ENCODE results near the gene ASPDH.

The ASPDH gene

GRCh38 chr19:50498219-50499056 lies 15.3 kb downstream of the ASPDH start:
- in situ Hi-C loops (cut with MboI; ENCODE audit: low sequenced_read_pairs) = no loop called here

DNA sequence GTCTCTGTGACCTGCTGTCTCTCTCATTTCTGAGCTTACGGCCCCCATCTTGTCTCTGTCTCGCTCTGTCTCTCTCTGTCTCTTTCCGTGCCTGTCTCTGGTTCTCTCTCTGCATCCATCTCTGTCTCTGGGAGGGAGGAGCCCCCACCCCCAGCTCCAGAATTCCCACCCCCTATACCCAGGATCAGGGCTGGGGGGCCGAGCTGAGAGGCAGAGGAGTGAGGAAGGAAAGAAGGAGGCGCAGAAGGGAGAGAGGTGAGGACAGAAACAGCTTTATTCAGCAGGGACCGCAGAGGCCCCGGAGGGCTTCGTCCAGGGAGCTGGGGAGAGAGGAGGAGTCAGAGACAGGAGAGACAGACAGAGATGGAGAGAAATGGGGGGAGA lies 16.7 kb downstream of the ASPDH start:
- in situ Hi-C loops (cut with MboI; ENCODE audit: low sequenced_read_pairs) = no loop called here

GRCh38 chr19:50496189-50497021 lies 17.3 kb downstream of the ASPDH start:
- in situ Hi-C loops (cut with MboI; ENCODE audit: low sequenced_read_pairs) = no loop called here

DNA sequence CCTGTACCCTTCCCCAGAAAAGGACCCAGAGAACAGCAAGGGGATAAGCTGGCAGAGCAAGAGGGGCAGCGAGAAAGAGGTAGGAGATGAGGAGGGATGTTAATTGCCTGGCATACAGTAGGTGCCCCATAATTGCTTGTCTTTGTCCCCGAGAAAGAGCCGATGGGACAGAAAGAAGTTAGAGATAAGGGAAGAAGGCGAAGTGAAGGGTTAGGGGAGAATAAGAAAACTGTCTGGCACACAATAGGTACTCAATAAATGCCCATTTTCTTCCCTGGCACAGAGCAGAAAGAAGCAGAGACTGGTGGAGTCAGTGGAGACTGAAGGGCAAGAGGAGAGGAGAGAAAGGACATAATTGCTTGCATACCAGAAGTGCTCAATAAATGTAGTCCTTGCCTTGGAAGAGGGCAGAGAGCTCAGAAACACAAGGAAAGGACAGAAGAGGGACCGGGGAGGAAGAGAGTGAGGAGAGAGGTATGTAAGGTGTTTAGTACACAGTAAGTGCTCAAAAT lies 18.6 kb downstream of the ASPDH start:
- in situ Hi-C loops (cut with MboI; ENCODE audit: low sequenced_read_pairs) = no loop called here

DNA sequence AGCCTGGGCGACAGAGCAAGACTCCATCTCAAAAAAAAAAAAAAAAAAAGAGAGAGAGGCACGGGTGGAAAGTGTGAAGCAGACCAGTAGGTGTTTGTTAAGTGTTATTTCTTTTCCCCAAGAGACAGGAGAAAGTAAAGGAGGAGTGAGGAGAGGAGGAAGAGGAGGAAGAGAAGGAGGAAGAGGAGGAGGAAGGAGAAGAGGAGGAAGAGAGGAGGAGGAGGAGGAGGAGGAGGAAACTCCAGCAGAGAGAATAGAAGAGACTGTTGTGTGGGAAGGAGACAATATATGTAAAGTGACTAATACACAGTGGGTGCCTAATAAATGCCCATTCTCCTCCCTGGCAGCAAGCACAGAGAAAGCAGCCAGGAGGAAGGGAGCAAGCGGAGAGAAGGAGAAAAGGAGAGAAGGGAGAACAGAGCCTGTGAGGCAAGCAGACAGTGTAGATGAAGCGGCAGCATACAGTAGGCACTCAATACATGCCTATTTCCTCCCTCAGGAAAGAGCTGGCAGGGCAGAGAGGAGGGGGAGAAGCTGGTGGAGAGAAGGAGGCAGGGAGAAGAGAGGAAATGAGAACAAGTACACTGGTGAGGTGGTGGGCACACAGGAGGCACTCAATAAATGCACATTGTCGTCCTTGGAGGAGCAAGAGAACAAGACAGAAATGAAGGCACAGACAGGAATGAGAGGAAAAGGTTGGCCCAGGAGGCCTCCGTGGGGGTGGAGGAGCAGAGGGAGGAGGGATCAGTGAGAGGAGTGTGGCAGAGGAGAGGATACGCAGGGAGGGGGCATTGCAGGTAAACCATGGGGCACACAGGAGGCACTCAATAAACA lies 19.3 kb downstream of the ASPDH start:
- in situ Hi-C loops (cut with MboI; ENCODE audit: low sequenced_read_pairs) = no loop called here

DNA sequence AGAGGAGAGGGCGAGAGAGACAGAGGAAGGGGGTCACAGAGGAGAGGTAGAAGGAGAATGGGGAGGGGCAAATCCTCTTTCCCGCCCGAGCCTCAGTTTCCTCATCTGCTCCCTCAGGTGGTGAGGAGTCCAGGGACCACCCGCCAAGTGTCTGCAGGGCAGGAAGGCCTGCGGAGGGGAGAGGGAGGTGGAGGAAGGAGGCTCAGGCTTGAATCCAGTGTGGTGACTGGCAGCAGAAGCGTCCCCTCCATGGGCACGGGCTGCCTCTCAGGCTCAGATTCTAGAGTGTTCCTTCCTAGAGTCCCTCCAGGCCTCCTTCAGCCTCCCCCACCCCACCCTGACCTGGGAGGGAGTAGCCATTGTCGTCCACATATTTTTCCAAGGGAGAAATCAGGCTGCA lies 20.5 kb downstream of the ASPDH start:
- in situ Hi-C loops (cut with MboI; ENCODE audit: low sequenced_read_pairs) = no loop called here

DNA sequence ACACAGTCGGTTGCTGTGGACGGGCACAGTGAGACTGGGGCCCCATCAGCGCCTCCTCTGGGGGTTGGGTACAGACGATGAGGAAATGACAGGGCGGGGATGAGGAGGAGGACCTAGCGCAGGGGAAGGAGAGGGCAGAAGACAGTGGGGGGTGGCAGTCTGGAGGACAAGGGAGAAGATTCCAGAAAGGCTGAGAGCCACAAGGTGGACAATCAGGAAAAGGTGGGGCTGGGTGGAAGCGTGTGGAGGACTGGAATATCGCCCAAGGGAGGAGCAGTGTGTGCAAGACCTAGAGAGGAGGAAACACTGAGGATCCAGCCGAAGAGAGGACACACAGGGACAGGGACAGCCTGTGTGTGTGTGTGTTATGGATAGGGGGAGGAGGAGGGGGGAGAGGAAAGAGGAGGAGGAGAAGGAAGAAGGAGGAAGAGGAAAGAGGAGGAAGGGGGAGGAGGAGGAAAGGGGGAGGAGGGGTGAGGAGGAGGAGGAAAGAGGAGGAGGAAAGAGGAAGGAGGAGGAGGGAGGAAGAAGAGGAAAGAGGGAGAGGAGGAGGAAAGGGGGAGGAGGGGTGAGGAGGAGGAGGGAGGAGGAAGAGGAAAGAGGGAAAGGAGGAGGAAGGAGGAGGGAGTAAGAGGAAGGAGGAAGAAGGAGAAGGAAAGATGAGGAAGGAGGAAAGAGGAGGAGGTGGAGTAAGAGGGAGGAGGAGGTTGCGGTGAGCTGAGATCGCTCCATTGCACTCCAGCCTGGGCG lies 21.2 kb downstream of the ASPDH start:
- in situ Hi-C loops (cut with MboI; ENCODE audit: low sequenced_read_pairs) = no loop called here

- in situ Hi-C loops (cut with MboI; ENCODE audit: low sequenced_read_pairs) = no loop called here
Measured at GRCh38 chr19:50490991-50491472, 22.7 kb downstream of the ASPDH start.

GRCh38 chr19:50490411-50490811 lies 23.3 kb downstream of the ASPDH start:
- in situ Hi-C loops (cut with MboI; ENCODE audit: low sequenced_read_pairs) = no loop called here

DNA sequence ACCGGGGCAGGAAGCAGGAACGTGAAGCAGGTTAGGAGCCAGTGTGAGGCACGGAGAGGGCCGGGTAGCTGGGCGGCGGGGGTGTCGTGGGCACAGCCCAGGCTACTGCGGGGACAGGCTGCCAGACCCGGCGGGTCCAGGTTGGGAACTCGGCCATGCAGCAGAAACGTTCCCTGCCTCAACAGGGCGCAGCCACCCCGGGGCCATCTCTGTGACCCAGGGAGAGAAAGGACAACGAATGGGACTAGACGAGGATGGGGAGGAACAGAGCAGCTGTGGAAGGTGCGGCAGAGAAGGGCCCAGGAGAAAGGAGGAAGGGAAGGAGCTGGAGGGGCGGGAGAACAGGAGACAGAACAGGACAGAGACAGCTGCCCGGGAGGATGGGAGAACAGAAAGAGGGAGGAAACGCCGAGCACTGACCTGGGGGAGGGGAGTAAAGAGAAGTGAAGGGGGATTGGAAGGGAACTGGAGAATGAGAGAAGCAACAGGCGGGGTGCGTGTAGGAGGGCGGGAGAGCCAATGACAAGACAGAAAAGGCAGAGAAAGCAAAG lies 24.2 kb downstream of the ASPDH start:
- in situ Hi-C loops (cut with MboI; ENCODE audit: low sequenced_read_pairs) = no loop called here

DNA sequence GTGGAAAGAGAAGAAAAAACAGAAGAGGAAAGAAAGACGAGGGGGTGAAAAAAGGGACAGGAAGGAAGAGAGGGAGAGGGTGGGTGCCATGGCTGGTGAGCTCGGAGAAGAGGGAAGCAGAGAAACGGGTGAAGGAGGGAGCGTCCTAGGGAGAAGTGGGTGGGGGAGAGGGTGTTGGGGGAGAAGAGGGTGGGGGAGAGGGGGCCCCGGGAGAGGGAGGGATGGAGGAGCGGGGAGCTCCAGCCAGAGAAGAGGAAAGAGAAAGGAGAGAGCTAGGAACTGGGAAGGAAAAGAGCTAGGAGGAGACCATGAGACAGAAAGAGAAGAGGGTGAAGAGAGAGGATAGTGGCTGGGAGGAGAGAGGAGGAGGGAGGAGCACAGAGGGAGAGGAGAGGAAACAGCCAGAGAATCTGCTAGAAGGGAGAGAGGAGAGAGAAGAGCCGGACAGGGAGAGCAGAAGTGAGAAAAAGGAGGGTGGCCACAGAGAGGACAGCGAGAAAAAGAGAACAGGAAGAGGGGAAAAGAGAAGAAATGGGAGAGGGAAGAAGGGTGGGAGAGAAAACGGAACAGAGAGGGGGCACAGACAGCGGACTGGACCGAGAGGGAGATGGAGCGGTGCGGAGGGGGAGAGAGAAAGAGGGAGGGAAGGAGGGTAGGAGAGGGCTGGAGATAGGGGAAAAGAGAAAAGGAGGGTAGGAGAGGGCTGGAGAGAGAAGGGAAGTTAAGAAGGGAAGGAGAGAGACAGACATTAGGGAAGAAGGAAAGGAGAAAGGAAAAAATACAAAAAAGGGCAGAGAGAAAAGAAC lies 25.1 kb downstream of the ASPDH start:
- in situ Hi-C loops (cut with MboI; ENCODE audit: low sequenced_read_pairs) = no loop called here

DNA sequence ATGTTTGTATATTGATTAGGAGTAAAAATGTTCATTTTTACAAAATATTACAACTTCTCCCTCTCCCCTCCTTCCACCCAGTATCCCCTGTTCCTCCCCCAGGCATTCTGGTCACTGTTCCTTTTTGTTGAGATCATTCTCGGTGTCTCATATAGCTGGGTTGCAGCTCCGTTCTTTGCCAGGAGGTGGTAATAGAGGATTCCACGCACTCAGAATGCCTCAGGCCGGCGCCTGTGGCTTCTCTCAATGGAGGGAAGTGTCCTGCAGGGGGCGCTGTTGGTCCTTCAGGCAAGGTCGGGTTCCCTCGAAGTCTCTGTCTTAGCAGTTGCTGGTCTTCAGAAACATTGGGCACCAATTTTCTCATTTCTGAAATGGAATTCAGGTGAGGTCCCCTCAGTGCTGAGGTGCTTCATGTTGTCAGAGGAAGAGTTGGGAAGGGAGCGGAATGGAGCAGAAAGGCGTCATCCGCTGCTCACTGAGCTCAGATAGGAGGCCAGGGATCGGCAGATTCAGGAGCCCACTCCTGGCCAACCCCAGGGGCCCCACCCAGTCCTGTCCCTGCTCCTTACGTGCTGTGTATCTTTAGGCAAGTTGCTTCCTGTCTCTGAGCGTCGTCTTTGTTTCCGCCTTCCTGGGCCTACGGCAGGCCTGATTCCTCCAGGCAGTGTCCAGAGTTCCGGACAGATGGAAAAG lies 26.7 kb downstream of the ASPDH start:
- in situ Hi-C loops (cut with MboI; ENCODE audit: low sequenced_read_pairs) = no loop called here

DNA sequence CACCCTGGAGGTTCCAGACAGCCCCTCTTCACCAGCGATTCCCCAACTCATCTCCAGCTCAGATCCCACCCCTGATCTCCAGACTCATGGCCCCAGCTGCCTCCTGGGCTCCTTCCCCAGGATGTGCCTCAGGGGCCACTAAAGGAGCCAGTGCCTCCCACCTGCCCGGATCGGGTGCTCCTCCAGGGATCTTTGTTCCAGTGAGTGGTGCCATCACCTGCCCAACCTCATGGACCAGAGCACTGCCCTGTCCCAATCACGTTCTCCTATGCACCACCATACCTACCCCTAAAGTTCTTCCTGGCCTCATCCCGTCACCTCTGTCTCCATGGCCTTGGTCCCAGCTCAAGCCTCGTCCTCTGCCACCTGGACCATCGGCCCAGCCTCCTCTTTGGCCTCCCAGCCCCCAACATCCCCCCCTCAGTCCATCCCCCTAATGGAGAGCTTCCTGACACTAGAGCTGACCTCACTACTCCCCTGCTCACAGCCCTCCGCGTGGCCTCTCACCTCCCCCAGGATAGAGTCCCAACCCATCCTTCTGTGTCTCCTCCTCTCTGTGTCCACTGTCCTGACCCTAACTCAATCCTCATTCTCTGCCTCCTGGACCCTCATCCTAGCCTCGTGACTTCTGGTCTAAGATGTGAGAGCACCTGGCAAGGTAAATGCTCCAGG lies 28.3 kb downstream of the ASPDH start:
- in situ Hi-C loops (cut with MboI; ENCODE audit: low sequenced_read_pairs) = no loop called here

GRCh38 chr19:50482916-50483315 lies 30.8 kb downstream of the ASPDH start:
- in situ Hi-C loops (cut with MboI; ENCODE audit: low sequenced_read_pairs) = no loop called here

DNA sequence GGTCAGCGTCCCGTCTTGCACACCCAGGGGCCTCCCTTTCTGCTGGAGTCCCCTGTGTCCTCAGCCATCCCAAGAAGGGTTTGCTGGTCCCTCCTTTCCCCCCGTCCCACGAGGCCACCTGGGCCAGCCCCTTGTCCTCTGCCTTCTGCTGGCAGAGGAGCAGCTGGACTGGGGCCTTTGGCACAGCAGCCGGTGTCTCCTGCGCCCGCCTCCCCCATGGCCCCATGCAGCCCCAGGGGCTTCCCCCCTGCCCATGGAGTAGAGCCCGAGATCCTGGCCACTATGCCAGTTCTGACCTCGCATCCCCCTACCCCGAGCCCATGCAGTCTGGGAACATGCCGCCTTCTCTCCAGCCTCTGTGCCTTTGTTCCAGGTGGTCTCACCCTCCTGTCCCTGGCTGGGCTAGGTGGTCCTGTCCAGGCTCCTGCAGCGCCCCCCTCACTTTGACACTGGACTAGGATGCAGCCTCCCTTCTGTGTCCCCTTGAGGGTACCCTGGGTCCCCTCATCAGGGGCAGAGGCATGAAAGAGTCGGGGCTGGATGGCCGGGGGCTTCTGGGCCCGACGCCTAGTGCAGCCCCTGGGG lies 31.4 kb downstream of the ASPDH start:
- in situ Hi-C loops (cut with MboI; ENCODE audit: low sequenced_read_pairs) = no loop called here

DNA sequence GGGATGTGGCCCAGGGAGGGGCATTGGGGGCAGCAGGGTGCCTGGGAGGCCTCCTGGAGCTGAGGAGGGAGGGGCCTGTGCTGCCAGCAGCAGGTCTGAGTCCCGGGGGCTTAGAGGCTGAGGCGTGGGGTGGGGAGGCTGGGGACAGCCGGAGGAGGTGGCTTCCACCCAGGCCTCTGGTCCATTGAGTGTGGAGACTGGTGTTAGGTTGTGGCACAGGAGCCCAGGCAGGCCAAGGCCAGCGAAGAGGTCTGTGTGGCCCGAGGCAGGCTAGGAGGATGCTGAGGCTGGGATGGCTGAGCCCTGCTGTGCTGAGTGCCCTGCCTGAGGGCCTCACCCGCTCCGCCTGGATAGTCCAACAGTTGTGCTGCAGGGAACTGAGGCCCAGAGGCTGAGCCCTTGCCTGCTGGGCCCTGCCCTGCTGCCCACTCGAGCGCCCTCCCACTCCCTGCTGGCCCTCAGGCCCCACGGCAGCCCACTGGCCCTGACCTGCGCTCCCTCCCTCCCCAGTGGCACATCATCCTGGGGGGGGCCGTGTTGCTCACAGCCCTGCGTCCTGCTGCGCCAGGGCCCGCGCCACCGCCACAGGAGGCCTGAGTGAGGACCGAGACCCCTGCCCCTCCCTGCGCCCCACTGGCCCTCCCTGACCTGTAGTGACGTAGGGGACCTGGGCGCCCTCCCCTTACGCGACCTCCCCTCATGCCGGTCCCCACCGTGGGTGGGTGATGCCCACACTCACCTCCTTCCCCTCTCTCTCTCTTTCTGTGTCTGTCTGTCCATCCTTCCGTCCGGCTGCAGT lies 32.2 kb downstream of the ASPDH start:
- in situ Hi-C loops (cut with MboI; ENCODE audit: low sequenced_read_pairs) = no loop called here
